ENCODE measurements around the gene CTSF.
"Not testable (repeated sequence)": the region's sequence is repeated elsewhere in the genome, so short reads cannot be mapped to it uniquely, and the experiment has no call there.

Gene CTSF

GRCh38 chr11:66568124-66568916, at the start of gene CTSF:
Gene CTSF (minus strand): TSS chr11:66568606. CDS start chr11:66568486, 120 bp downstream.
- peak; percentile 94 for DNase-seq

GRCh38 chr11:66617155-66617834, 48.9 kb upstream of the CTSF start:
- DNase-seq = no peak

DNA sequence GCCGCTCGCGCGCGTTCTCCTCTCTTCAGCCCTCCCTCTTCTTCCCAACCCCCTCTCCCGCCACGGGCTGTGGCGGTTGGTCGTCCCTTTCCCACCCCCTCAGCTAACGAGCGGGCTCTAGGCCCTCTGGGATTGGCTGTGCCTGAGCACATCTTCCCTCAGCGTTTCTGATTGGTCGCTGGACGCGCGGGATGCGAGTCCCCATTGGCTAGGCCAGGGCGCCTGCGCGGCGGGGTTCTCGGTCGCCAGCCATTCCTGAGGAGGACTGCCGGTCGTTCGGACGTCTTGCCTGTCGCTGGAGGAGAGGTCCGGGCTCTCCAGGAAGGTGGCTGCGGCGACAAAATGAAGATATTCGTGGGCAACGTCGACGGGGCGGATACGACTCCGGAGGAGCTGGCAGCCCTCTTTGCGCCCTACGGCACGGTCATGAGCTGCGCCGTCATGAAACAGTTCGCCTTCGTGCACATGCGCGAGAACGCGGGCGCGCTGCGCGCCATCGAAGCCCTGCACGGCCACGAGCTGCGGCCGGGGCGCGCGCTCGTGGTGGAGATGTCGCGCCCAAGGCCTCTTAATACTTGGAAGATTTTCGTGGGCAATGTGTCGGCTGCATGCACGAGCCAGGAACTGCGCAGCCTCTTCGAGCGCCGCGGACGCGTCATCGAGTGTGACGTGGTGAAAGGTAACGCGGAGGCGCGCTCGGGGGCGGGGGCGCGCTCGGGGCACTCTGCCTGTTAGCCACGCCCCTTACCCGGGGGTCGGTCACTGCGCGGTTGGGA, 48.2 kb upstream of the CTSF start, which contains the start of gene RBM14:
RBM14 (plus strand) TSS at position 252 of the 776 bp plus-strand sequence; CDS start at position 343, 91 bp downstream.
- peak; percentile 99 for DNase-seq

- no peak for DNase-seq
These were observed 45.7 kb upstream of the CTSF start for GRCh38 chr11:66614073-66614472.

- no peak for DNase-seq
These were observed 44.1 kb upstream of the CTSF start for GRCh38 chr11:66612458-66612857.

GRCh38 chr11:66609721-66610617, 41.6 kb upstream of the CTSF start:
- no peak for DNase-seq

GRCh38 chr11:66607126-66607834, 38.9 kb upstream of the CTSF start:
- peak; percentile 44 for DNase-seq

DNA sequence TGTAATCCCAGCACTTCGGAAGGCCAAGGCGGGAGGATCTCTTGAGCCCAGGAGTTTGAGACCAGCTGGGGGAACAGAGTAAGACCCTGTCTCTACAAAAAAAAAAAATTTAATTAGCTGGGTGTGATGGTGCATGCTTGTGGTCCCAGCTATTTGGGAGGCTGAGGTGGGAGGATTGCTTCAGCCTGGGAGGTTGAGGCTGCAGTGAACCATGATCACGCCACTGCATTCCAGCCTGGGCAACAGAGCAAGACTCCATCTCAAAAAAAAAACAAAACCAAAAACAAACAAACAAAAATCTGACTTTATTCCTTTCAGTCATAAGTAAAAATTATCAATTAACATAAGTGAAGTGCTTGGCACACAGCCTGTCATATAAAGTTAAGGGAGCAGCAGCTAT, 38.2 kb upstream of the CTSF start:
- DNase-seq = not testable (repeated sequence)

DNA sequence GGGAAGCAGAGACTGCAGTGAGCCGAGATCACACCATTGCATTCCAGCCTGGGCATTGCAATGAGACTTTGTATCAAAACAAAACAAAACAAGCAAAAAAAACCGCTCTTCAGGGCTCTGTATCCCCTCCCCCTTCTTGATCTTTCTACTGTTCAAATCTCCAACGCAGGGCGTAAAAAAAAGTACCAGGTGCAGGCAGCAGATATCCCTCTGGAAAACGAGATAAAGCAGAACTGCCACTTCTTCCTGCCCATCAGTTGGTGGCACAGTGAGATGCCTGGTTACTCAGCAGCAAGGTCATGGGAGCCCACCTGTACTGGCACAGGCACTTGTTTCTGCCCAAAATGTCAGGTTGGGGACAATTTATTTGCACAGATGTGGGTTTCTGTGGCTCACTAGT, 35.7 kb upstream of the CTSF start:
- DNase-seq = no peak

DNA sequence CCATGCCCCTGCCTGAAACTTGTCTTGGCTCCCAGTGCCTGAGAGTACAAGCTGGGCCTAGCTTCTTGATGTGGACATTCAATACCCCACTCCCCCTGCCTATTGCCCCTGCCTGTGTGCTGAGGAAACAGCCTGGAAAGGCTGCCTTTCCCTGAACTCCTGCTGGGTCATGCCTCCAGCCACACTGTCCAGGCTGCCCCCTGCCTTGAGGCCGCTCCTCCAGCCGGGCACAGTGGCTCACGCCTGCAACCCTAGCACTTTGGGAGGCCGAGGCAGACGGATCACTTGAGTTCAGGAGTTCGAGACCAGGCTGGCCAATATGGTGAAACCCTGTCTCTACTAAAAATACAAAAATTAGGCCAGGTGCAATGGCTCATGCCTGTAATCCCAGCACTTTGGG, 34.7 kb upstream of the CTSF start:
- DNase-seq = no peak

DNA sequence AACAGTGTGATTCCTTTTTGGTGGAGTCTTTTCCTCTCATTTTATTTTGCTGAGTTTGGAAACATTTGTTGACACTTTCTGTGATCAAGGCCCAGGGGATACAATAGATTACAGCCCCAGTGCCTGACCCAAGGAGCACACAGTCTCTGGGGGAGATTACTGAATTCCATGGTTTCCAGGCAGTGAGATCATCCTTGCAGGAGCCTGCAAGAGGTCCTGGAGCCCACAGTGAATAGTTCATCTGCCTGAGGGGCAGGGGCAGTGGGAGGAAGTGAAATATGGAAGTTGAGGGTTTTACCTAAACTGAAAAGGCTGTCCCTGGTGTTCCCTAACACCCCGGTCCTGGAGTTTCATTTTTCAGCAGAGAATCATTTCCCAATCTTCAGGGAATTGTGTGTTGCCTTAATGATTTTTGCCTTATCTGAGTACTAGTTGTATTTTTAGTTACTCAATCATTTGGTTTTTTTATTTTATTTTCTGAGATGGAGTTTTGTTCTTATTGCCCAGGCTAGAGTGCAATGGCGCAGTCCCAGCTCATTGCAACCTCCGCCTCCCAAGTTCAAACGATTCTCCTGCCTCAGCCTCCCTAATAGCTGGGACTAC, 32.3 kb upstream of the CTSF start:
- no peak for DNase-seq

- DNase-seq = no peak
These were observed 31.8 kb upstream of the CTSF start for GRCh38 chr11:66600219-66600618.

DNA sequence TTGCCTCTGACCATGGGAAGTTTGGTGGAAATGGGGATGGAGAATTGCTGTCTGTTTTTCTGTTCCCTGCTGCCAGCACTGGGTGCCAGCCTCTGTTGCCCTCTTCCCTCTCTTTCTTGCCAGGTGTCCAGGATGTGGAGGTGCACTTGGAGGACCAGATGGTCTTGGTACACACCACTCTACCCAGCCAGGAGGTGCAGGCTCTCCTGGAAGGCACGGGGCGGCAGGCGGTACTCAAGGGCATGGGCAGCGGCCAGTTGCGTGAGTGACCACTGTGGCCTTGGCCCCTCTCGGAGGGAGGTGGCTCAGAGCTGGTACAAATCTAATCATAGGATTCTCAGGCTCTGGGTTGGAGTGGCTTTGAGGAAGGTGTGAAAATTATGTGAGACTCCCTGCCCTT, 30.6 kb upstream of the CTSF start:
- no peak for DNase-seq

DNA sequence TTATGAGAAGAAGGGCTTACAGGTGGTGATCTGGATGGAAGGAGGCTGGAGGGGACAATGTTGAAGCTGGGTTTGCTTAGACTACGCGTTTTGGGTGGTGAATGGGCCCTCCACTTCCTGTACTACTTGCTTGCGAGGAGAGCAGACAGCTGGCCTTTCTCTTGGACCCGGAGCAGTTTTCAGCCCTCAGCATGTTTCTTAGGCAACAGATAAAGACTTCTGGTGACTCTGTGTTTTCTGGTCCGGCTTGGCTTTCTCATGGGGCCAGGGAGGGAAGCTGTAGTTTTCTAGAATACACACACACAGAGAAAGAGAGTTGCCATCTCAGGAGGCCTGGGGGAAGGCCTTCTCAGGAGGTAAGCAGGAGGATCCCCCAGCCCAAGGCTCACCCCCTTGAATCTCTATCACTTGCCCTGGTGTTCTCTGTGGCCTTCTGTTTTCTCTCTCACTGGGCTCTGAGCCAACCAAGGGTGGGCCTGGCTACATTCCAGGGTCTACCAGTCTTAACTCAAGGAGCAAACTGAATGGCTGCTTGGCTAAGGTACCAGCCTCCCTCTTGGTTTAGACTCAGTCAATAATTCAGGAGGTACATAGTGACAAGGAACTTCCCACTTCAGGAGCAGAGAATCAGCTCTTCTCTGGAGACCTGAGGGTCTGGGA, 27.0 kb upstream of the CTSF start:
- DNase-seq = no peak

- DNase-seq = no peak
These were observed 25.2 kb upstream of the CTSF start for GRCh38 chr11:66593650-66594049.

- no peak for DNase-seq
These were observed 24.9 kb upstream of the CTSF start for GRCh38 chr11:66593303-66593635.

GRCh38 chr11:66592457-66593302, 24.3 kb upstream of the CTSF start, which contains the start of the genes CCDC87 and CCS:
Gene CCDC87 (minus strand): TSS chr11:66593063. CDS start chr11:66593015, 48 bp downstream.
Gene CCS (plus strand): TSS chr11:66593185. CDS start chr11:66593262, 77 bp downstream.
- DNase-seq = peak; percentile 97

DNA sequence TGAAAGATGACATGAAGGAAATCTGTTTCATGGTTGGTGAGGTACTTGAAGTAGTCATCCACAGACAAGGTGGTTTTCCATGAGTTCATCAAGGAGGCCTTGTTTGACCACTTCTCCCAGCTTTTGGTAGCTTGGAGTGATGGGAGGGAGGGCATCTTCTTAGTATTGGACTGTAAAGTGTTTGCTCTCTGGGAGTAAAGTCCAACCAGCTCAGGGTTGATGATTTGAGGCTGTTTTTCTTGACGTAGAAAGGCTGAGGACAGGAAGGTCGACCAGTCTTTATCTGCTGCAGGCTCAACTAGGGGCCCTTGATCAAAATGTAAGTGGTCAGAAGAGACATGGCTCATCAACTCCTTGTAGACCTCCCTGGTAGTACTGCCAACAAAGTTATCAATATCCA, 22.8 kb upstream of the CTSF start:
- DNase-seq = no peak

GRCh38 chr11:66589996-66590675, 21.7 kb upstream of the CTSF start:
- no peak for DNase-seq

Measured in eye (tissue), 1 donor.